Inflammatory macrophage treated with lipopolysaccharide for 4 hours (primary cell): ENCODE results near the gene MEIKIN.

Source experiments
- DNase-seq: peaks from one replicate; pipeline ENCODE4 v3.0.0-alpha.2; 2020

The MEIKIN gene

DNA sequence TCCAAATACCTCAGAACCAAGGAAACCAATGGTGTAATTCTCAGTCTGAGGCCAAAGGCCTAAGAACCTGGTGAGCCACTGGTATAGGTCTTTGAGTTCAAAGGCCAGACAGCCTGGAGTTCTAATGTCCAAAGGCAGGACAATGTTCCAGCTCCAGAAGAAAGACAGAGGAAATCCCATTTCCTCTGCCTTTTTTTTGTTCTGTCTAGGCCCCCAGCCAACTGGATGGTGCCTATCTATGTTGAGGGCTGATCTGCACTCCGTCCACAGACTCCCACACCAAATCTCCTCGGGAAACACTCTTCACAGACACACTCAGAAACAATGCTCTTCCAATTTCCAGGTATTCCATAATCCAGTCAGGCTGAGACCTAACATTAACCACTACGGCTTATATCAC lies 178.8 kb downstream of the MEIKIN start:
- no peak for DNase-seq

DNA sequence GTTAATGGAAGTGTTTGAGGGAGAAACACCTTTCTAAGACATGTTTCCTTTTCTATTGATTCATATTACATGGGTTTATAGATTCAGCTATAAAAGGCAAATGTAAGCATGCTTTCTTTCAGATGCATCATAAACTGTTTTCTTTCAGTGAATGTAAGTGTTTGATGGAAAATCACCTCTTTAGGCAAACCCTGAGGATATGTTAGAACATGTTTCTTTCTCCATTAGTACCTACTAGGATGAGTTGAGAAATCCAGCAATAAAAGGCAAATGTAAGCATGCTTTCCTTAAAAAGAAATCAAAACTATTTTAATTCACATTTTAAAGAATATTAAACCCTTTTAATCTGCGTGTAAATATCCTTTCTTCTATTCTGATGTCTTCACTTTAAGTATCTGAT lies 180.2 kb downstream of the MEIKIN start:
- no peak for DNase-seq

DNA sequence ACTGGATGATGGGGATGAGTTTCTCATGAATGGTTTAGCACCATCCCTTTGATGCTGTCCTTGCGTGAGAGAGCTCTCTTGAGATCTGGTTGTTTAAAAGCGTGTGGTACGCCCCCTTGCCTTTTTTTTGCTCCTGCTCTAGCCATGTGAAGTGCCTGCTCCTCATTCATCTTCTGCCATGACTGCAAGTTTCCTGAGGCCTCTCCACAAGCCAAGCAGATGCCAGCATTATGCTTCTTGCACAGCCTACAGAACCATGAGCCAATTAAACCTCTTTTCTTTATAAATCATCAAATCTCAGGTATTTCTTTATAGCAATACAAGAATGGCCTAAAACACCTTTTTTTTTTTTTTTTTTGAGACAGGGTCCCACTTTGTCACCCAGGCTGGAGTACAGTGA lies 181.5 kb downstream of the MEIKIN start:
- DNase-seq, result no peak

DNA sequence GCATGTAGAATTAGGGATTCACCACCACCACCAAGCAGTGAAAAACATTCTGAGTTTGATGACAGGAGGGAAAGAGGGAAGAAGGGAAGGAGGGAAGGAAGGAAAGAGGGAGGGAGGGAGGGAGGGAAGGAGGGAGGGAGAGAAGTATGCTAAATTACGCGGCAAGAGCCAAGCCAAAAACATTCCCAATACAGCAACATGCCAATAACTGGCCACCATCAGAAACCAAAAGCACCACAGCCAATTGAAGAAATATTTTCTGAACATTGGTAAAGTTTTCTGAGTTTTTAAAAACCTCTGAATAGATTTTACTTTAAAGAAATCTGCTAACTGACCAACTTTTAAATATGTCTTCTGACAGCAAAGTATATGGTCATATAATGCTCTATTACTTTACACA lies 184.7 kb downstream of the MEIKIN start:
- no peak for DNase-seq

DNA sequence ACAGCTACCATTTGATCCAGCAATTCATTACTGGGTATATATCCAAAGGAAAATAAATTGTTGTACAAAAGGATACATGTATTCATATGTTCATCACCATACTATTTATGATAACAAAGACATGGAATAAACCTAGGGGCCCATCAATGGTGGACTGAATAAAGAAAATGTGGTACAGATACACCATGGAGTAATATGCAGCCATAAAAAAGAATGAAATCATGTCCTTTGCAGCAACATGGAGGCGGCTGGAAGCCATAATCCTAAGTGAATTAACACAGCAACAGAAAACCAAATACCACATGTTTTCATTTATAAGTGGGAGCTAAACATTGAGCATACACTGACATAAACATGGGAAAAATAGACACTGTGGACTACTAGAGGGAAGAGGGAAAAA lies 185.8 kb downstream of the MEIKIN start:
- DNase-seq, result no peak

DNA sequence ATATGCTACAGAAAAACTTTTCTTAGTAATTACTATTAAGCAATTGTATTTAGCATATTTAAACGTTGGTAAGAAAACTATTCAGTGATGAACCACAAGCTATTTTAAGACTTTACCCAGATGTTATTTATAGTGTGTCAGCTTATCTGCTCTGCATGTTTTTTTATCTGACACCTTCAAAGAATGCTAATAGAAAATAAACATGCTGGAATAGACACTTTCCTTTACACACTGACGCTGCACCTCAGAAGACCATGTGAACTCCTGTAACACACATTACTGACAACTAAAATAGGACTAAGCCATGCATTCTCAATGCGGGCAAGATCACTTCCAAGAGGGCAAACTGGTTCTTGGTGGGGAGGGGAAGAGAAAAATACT lies 187.0 kb downstream of the MEIKIN start:
- DNase-seq, result no peak

DNA sequence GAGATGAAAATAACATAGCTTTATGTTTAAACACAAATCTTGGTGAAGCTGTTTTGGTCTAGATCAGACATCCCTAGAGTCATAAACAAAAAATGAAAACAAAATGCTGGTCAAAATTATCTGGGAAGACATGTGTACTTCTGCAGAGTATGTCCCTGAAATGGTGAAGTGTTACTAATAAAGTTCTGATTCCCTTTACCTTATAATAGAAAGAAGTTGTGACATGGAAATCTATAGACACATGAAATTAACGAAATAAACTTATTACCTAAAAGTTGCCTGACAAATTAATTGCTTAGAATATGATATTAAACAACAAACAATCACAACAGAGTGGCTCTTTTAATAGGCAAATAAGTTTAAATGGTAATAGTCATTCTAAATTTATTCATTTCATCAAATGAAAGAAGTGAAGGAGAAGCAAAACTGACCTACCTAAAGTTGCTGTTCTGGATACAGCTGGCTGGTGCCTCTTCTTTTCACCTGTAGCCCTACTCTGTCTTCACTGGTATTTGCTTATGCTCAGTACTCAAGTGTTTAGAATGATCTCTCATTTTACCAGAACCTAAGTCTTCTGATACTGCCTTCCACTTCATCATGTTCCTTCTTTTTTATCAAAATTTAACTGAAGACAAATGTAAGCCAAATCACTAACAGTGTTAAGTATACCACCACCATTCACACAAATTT lies 187.5 kb downstream of the MEIKIN start:
- DNase-seq, result no peak
